Stimulated activated naive B cell treated with anti-CD40 and anti-IgM and Interleukin-4, amounts not matched to agents 10 μg/mL and 1 μg/mL and 100 μg/mL, for 72 hours (primary cell): ENCODE data around the gene NSG1.
A peak's percentile ranks its signal among the peaks of the same experiment; 100 is the strongest.

ENCODE experiments used
- ATAC-seq, 2 donors: fragments of 150-1000 bp; cut with Tn5 transposase; replicated peaks; 2 replicates each; pipeline ENCODE4 v1.10.0; 2021; ENCODE audit warnings: moderate library complexity in 1 of 2
- DNase-seq: peaks from one replicate; pipeline ENCODE4 v3.0.0; 2021
- H3K27ac Mint-ChIP-seq: one replicate; pipeline ENCODE4 v1.8.0; 2022; ENCODE audit warnings: mild to moderate bottlenecking, mixed read lengths
- H3K27me3 Mint-ChIP-seq, 2 donors: one replicate each; pipeline ENCODE4 v1.8.0; 2022; ENCODE audit warnings: mixed read lengths in 2 of 2
- H3K36me3 Mint-ChIP-seq, 2 donors: one replicate each; pipeline ENCODE4 v1.8.0; 2022; ENCODE audit warnings: mixed read lengths in 2 of 2, mild to moderate bottlenecking in 1 of 2
- H3K4me1 Mint-ChIP-seq, 2 donors: one replicate each; pipeline ENCODE4 v1.8.0; 2022; ENCODE audit warnings: mixed read lengths in 2 of 2, mild to moderate bottlenecking in 1 of 2
- H3K4me3 Mint-ChIP-seq, 2 donors: one replicate each; pipeline ENCODE4 v1.8.0; 2022; ENCODE audit warnings: mild to moderate bottlenecking in 2 of 2, mixed read lengths in 2 of 2, moderate library complexity in 1 of 2
- H3K9me3 Mint-ChIP-seq, 2 donors: one replicate each; pipeline ENCODE4 v1.8.0; 2022; ENCODE audit warnings: mixed read lengths in 2 of 2, mild to moderate bottlenecking in 1 of 2

The NSG1 gene

GRCh38 chr4:4384837-4385236, 2.1 kb upstream of the NSG1 start:
- Mint-ChIP-seq H3K4me1 (peaks cover 7 to 21% of the 10 kb centered on the region in 2 donors), H3K36me3 (no peaks in the 10 kb centered on the region), H3K9me3 (no peaks in the 10 kb centered on the region), H3K27me3 (peaks cover 57 to 82% of the 10 kb centered on the region in 2 donors), H3K4me3 (no peak overlapping the region), H3K27ac (no peak overlapping the region)
- DNase-seq (no peak), ATAC-seq (no peak)

- Mint-ChIP-seq H3K4me1 (peaks cover 7 to 21% of the 10 kb centered on the region in 2 donors), H3K27ac (no peak overlapping the region), H3K27me3 (peaks cover 64 to 84% of the 10 kb centered on the region in 2 donors), H3K9me3 (no peaks in the 10 kb centered on the region), H3K36me3 (no peaks in the 10 kb centered on the region), H3K4me3 (peak overlapping the region; percentile 66 to 79)
- no peak for ATAC-seq
- no peak for DNase-seq
These were observed 1.1 kb upstream of the NSG1 start for GRCh38 chr4:4385729-4386295.

GRCh38 chr4:4386296-4386735, 586 bp upstream of the NSG1 start:
- H3K4me1 Mint-ChIP-seq: peaks cover 7 to 21% of the 10 kb centered on the region in 2 donors
- DNase-seq (no peak), ATAC-seq (peak; percentile 33 to 38)
- H3K9me3 Mint-ChIP-seq: no peaks in the 10 kb centered on the region
- H3K4me3 Mint-ChIP-seq: peak overlapping the region; percentile 66 to 79
- no peaks in the 10 kb centered on the region for H3K36me3 Mint-ChIP-seq
- H3K27ac Mint-ChIP-seq: no peak overlapping the region
- H3K27me3 Mint-ChIP-seq: peaks cover 61 to 85% of the 10 kb centered on the region in 2 donors

GRCh38 chr4:4387531-4388310, 819 bp downstream of the NSG1 start:
- Mint-ChIP-seq H3K27ac (peak overlapping the region; percentile 42), H3K36me3 (no peaks in the 10 kb centered on the region)

GRCh38 chr4:4388311-4388790, 1.4 kb downstream of the NSG1 start:
- Mint-ChIP-seq H3K4me3 (peak overlapping the region; percentile 25 to 50), H3K4me1 (peaks cover 7 to 21% of the 10 kb centered on the region in 2 donors), H3K27me3 (peaks cover 57 to 78% of the 10 kb centered on the region in 2 donors), H3K27ac (peak overlapping the region; percentile 42), H3K9me3 (no peaks in the 10 kb centered on the region), H3K36me3 (no peaks in the 10 kb centered on the region)
- DNase-seq (no peak), ATAC-seq (no peak)

More at GRCh38 chr4:4387531-4388310, 819 bp downstream of the NSG1 start:
- Mint-ChIP-seq H3K27me3 (peaks cover 61 to 81% of the 10 kb centered on the region in 2 donors), H3K4me3 (peak overlapping the region; percentile 25 to 50), H3K9me3 (no peaks in the 10 kb centered on the region), H3K4me1 (peaks cover 7 to 21% of the 10 kb centered on the region in 2 donors)
- DNase-seq: no peak
- no peak for ATAC-seq

- Mint-ChIP-seq H3K4me1 (peaks cover 4 to 21% of the 10 kb centered on the region in 2 donors), H3K9me3 (no peaks in the 10 kb centered on the region), H3K27ac (no peak overlapping the region), H3K27me3 (peaks cover 58 to 78% of the 10 kb centered on the region in 2 donors), H3K4me3 (no peak overlapping the region), H3K36me3 (no peaks in the 10 kb centered on the region)
- ATAC-seq (no peak), DNase-seq (no peak)
These were observed 2.1 kb downstream of the NSG1 start for GRCh38 chr4:4388836-4389575.

GRCh38 chr4:4390046-4390445, 3.1 kb downstream of the NSG1 start:
- H3K9me3 Mint-ChIP-seq: no peaks in the 10 kb centered on the region
- ATAC-seq (no peak), DNase-seq (no peak)
- peaks cover 4 to 21% of the 10 kb centered on the region in 2 donors for H3K4me1 Mint-ChIP-seq
- no peak overlapping the region for H3K27ac Mint-ChIP-seq
- peaks cover 53 to 74% of the 10 kb centered on the region in 2 donors for H3K27me3 Mint-ChIP-seq
- no peaks in the 10 kb centered on the region for H3K36me3 Mint-ChIP-seq
- no peak overlapping the region for H3K4me3 Mint-ChIP-seq

- Mint-ChIP-seq H3K36me3 (no peaks in the 10 kb centered on the region), H3K27me3 (peaks cover 57 to 74% of the 10 kb centered on the region in 2 donors), H3K9me3 (no peaks in the 10 kb centered on the region), H3K4me1 (peaks cover 4 to 23% of the 10 kb centered on the region in 2 donors), H3K27ac (no peak overlapping the region), H3K4me3 (no peak overlapping the region)
- ATAC-seq (no peak), DNase-seq (no peak)
These were observed 3.8 kb downstream of the NSG1 start for GRCh38 chr4:4390515-4391240.

GRCh38 chr4:4391866-4392265, 5.0 kb downstream of the NSG1 start:
- DNase-seq: no peak
- ATAC-seq: no peak
- H3K27ac Mint-ChIP-seq: no peak overlapping the region
- H3K27me3 Mint-ChIP-seq: peaks cover 57 to 73% of the 10 kb centered on the region in 2 donors
- H3K4me1 Mint-ChIP-seq: peaks cover 5 to 22% of the 10 kb centered on the region in 2 donors
- no peaks in the 10 kb centered on the region for H3K36me3 Mint-ChIP-seq
- H3K4me3 Mint-ChIP-seq: no peak overlapping the region
- H3K9me3 Mint-ChIP-seq: no peaks in the 10 kb centered on the region

GRCh38 chr4:4392501-4393183, 5.7 kb downstream of the NSG1 start:
- Mint-ChIP-seq H3K4me3 (no peak overlapping the region), H3K36me3 (no peaks in the 10 kb centered on the region), H3K4me1 (peaks cover 5 to 20% of the 10 kb centered on the region in 2 donors), H3K27me3 (peaks cover 64 to 81% of the 10 kb centered on the region in 2 donors), H3K9me3 (peaks cover 0 to under 1% of the 10 kb centered on the region in 2 donors), H3K27ac (no peak overlapping the region)
- DNase-seq: no peak
- ATAC-seq: no peak

- Mint-ChIP-seq H3K36me3 (no peaks in the 10 kb centered on the region), H3K27me3 (peaks cover 56 to 68% of the 10 kb centered on the region in 2 donors), H3K4me1 (peaks cover 5 to 9% of the 10 kb centered on the region in 2 donors), H3K9me3 (peaks cover 0 to 5% of the 10 kb centered on the region in 2 donors), H3K4me3 (no peak overlapping the region), H3K27ac (no peak overlapping the region)
- DNase-seq (no peak), ATAC-seq (no peak)
These were observed 7.7 kb downstream of the NSG1 start for GRCh38 chr4:4394644-4395043.

- no peak for ATAC-seq
- Mint-ChIP-seq H3K27me3 (peaks cover 49 to 60% of the 10 kb centered on the region in 2 donors), H3K27ac (no peak overlapping the region)
These were observed 8.5 kb downstream of the NSG1 start for GRCh38 chr4:4395371-4395770.

GRCh38 chr4:4395849-4396627, 9.1 kb downstream of the NSG1 start:
- H3K4me1 Mint-ChIP-seq: peaks cover 5 to 9% of the 10 kb centered on the region in 2 donors
- H3K9me3 Mint-ChIP-seq: peaks cover 0 to 7% of the 10 kb centered on the region in 2 donors
- peaks cover 44 to 54% of the 10 kb centered on the region in 2 donors for H3K27me3 Mint-ChIP-seq
- H3K36me3 Mint-ChIP-seq: no peaks in the 10 kb centered on the region
- no peak overlapping the region for H3K27ac Mint-ChIP-seq
- peak overlapping the region; percentile 50 to 59 for H3K4me3 Mint-ChIP-seq
- DNase-seq: no peak
- peak; percentile 90 to 94 for ATAC-seq

More at GRCh38 chr4:4395371-4395770, 8.5 kb downstream of the NSG1 start:
- no peak for DNase-seq
- Mint-ChIP-seq H3K4me1 (peaks cover 5 to 9% of the 10 kb centered on the region in 2 donors), H3K4me3 (no peak overlapping the region), H3K36me3 (no peaks in the 10 kb centered on the region), H3K9me3 (peaks cover 0 to 7% of the 10 kb centered on the region in 2 donors)
